ENCODE data around the gene CREB3L2.
A peak's percentile ranks its signal among the peaks of the same experiment; 100 is the strongest.
"Not testable (repeated sequence)": the region's sequence is repeated elsewhere in the genome, so short reads cannot be mapped to it uniquely, and the experiment has no call there.

CREB3L2 gene

GRCh38 chr7:137976232-137976631, 25.7 kb downstream of the CREB3L2 start:
- H3K27ac ChIP-seq (ENCODE audit: low read depth in 2 of 2, low read length in 2 of 2): peak overlapping the region; percentile 65 to 75
- H3K4me3 ChIP-seq (ENCODE audit: low read length in 2 of 2): no peak overlapping the region
- H3K4me1 ChIP-seq (ENCODE audit: control insufficient read depth in 2 of 2, insufficient read depth in 2 of 2, low read length in 2 of 2): peaks cover 17 to 18% of the 10 kb centered on the region in 2 donors

GRCh38 chr7:137975768-137976167, 26.1 kb downstream of the CREB3L2 start:
- no peak overlapping the region for H3K4me3 ChIP-seq (ENCODE audit: low read length in 2 of 2)
- H3K27me3 ChIP-seq (ENCODE audit: control insufficient read depth in 2 of 2, insufficient read depth in 2 of 2, low read length in 2 of 2): no peaks in the 10 kb centered on the region
- peak overlapping the region; percentile 65 to 75 for H3K27ac ChIP-seq (ENCODE audit: low read depth in 2 of 2, low read length in 2 of 2)
- no peaks in the 10 kb centered on the region for H3K36me3 ChIP-seq (ENCODE audit: control insufficient read depth in 2 of 2, insufficient read depth in 2 of 2, low read length in 2 of 2)
- no peak overlapping the region for H3K9ac ChIP-seq (ENCODE audit: low read depth in 1 of 2, low read length in 2 of 2)
- H3K4me1 ChIP-seq (ENCODE audit: control insufficient read depth in 2 of 2, insufficient read depth in 2 of 2, low read length in 2 of 2): peaks cover 12 to 14% of the 10 kb centered on the region in 2 donors
- H3K9me3 ChIP-seq (ENCODE audit: control insufficient read depth in 2 of 2, low read length in 2 of 2): no peaks in the 10 kb centered on the region

More at GRCh38 chr7:137976232-137976631, 25.7 kb downstream of the CREB3L2 start:
- Histone ChIP-seq H3K27me3 (ENCODE audit: control insufficient read depth in 2 of 2, insufficient read depth in 2 of 2, low read length in 2 of 2) (no peaks in the 10 kb centered on the region), H3K9me3 (ENCODE audit: control insufficient read depth in 2 of 2, low read length in 2 of 2) (no peaks in the 10 kb centered on the region), H3K9ac (ENCODE audit: low read depth in 1 of 2, low read length in 2 of 2) (no peak overlapping the region), H3K36me3 (ENCODE audit: control insufficient read depth in 2 of 2, insufficient read depth in 2 of 2, low read length in 2 of 2) (no peaks in the 10 kb centered on the region)

- Histone ChIP-seq H3K4me1 (ENCODE audit: control insufficient read depth in 2 of 2, insufficient read depth in 2 of 2, low read length in 2 of 2) (peaks cover 10 to 12% of the 10 kb centered on the region in 2 donors), H3K4me3 (ENCODE audit: low read length in 2 of 2) (no peak overlapping the region), H3K27ac (ENCODE audit: low read depth in 2 of 2, low read length in 2 of 2) (peak overlapping the region; percentile 45 to 53), H3K9ac (ENCODE audit: low read depth in 1 of 2, low read length in 2 of 2) (no peak overlapping the region), H3K27me3 (ENCODE audit: control insufficient read depth in 2 of 2, insufficient read depth in 2 of 2, low read length in 2 of 2) (no peaks in the 10 kb centered on the region), H3K9me3 (ENCODE audit: control insufficient read depth in 2 of 2, low read length in 2 of 2) (no peaks in the 10 kb centered on the region), H3K36me3 (ENCODE audit: control insufficient read depth in 2 of 2, insufficient read depth in 2 of 2, low read length in 2 of 2) (no peaks in the 10 kb centered on the region)
These were observed 26.7 kb downstream of the CREB3L2 start for GRCh38 chr7:137975221-137975620.

- H3K27ac ChIP-seq (ENCODE audit: low read depth in 2 of 2, low read length in 2 of 2): peak overlapping the region; percentile 53 to 57
- H3K4me3 ChIP-seq (ENCODE audit: low read length in 2 of 2): no peak overlapping the region
- no peaks in the 10 kb centered on the region for H3K36me3 ChIP-seq (ENCODE audit: control insufficient read depth in 2 of 2, insufficient read depth in 2 of 2, low read length in 2 of 2)
- H3K4me1 ChIP-seq (ENCODE audit: control insufficient read depth in 2 of 2, insufficient read depth in 2 of 2, low read length in 2 of 2): peaks cover 10 to 15% of the 10 kb centered on the region in 2 donors
- no peaks in the 10 kb centered on the region for H3K27me3 ChIP-seq (ENCODE audit: control insufficient read depth in 2 of 2, insufficient read depth in 2 of 2, low read length in 2 of 2)
- H3K9me3 ChIP-seq (ENCODE audit: control insufficient read depth in 2 of 2, low read length in 2 of 2): no peaks in the 10 kb centered on the region
- H3K9ac ChIP-seq (ENCODE audit: low read depth in 1 of 2, low read length in 2 of 2): no peak overlapping the region
These were observed 27.1 kb downstream of the CREB3L2 start for GRCh38 chr7:137974766-137975165.

GRCh38 chr7:137970253-137970975, 31.5 kb downstream of the CREB3L2 start:
- Histone ChIP-seq H3K9me3 (ENCODE audit: control insufficient read depth in 2 of 2, low read length in 2 of 2) (no peaks in the 10 kb centered on the region), H3K36me3 (ENCODE audit: control insufficient read depth in 2 of 2, insufficient read depth in 2 of 2, low read length in 2 of 2) (no peaks in the 10 kb centered on the region), H3K9ac (ENCODE audit: low read depth in 1 of 2, low read length in 2 of 2) (no peak overlapping the region), H3K4me1 (ENCODE audit: control insufficient read depth in 2 of 2, insufficient read depth in 2 of 2, low read length in 2 of 2) (peaks cover 2 to 6% of the 10 kb centered on the region in 2 donors), H3K27ac (ENCODE audit: low read depth in 2 of 2, low read length in 2 of 2) (peak overlapping the region in 1 of 2 donors; percentile 48), H3K27me3 (ENCODE audit: control insufficient read depth in 2 of 2, insufficient read depth in 2 of 2, low read length in 2 of 2) (no peaks in the 10 kb centered on the region), H3K4me3 (ENCODE audit: low read length in 2 of 2) (no peak overlapping the region)

GRCh38 chr7:137969828-137970227, 32.1 kb downstream of the CREB3L2 start:
- Histone ChIP-seq H3K9ac (ENCODE audit: low read depth in 1 of 2, low read length in 2 of 2) (no peak overlapping the region), H3K27ac (ENCODE audit: low read depth in 2 of 2, low read length in 2 of 2) (peak overlapping the region in 1 of 2 donors; percentile 5), H3K36me3 (ENCODE audit: control insufficient read depth in 2 of 2, insufficient read depth in 2 of 2, low read length in 2 of 2) (no peaks in the 10 kb centered on the region), H3K9me3 (ENCODE audit: control insufficient read depth in 2 of 2, low read length in 2 of 2) (no peaks in the 10 kb centered on the region), H3K4me3 (ENCODE audit: low read length in 2 of 2) (no peak overlapping the region), H3K27me3 (ENCODE audit: control insufficient read depth in 2 of 2, insufficient read depth in 2 of 2, low read length in 2 of 2) (no peaks in the 10 kb centered on the region), H3K4me1 (ENCODE audit: control insufficient read depth in 2 of 2, insufficient read depth in 2 of 2, low read length in 2 of 2) (peaks cover 0 to 6% of the 10 kb centered on the region in 2 donors)

GRCh38 chr7:137968890-137969289, 33.0 kb downstream of the CREB3L2 start:
- Histone ChIP-seq H3K27ac (ENCODE audit: low read depth in 2 of 2, low read length in 2 of 2) (no peak overlapping the region), H3K9ac (ENCODE audit: low read depth in 1 of 2, low read length in 2 of 2) (no peak overlapping the region), H3K4me1 (ENCODE audit: control insufficient read depth in 2 of 2, insufficient read depth in 2 of 2, low read length in 2 of 2) (peaks cover 0 to 3% of the 10 kb centered on the region in 2 donors), H3K27me3 (ENCODE audit: control insufficient read depth in 2 of 2, insufficient read depth in 2 of 2, low read length in 2 of 2) (no peaks in the 10 kb centered on the region), H3K36me3 (ENCODE audit: control insufficient read depth in 2 of 2, insufficient read depth in 2 of 2, low read length in 2 of 2) (no peaks in the 10 kb centered on the region), H3K9me3 (ENCODE audit: control insufficient read depth in 2 of 2, low read length in 2 of 2) (no peaks in the 10 kb centered on the region), H3K4me3 (ENCODE audit: low read length in 2 of 2) (no peak overlapping the region)

GRCh38 chr7:137968339-137968738, 33.5 kb downstream of the CREB3L2 start:
- not testable (repeated sequence) for H3K4me3 ChIP-seq (ENCODE audit: low read length in 2 of 2); H3K9me3 ChIP-seq (ENCODE audit: control insufficient read depth in 2 of 2, low read length in 2 of 2); H3K36me3 ChIP-seq (ENCODE audit: control insufficient read depth in 2 of 2, insufficient read depth in 2 of 2, low read length in 2 of 2); H3K9ac ChIP-seq (ENCODE audit: low read depth in 1 of 2, low read length in 2 of 2); H3K4me1 ChIP-seq (ENCODE audit: control insufficient read depth in 2 of 2, insufficient read depth in 2 of 2, low read length in 2 of 2); H3K27ac ChIP-seq (ENCODE audit: low read depth in 2 of 2, low read length in 2 of 2); H3K27me3 ChIP-seq (ENCODE audit: control insufficient read depth in 2 of 2, insufficient read depth in 2 of 2, low read length in 2 of 2)

GRCh38 chr7:137967143-137968018, 34.5 kb downstream of the CREB3L2 start:
- Histone ChIP-seq H3K36me3 (ENCODE audit: control insufficient read depth in 2 of 2, insufficient read depth in 2 of 2, low read length in 2 of 2) (no peaks in the 10 kb centered on the region), H3K4me3 (ENCODE audit: low read length in 2 of 2) (no peak overlapping the region), H3K9me3 (ENCODE audit: control insufficient read depth in 2 of 2, low read length in 2 of 2) (no peaks in the 10 kb centered on the region), H3K27me3 (ENCODE audit: control insufficient read depth in 2 of 2, insufficient read depth in 2 of 2, low read length in 2 of 2) (no peaks in the 10 kb centered on the region), H3K9ac (ENCODE audit: low read depth in 1 of 2, low read length in 2 of 2) (no peak overlapping the region), H3K4me1 (ENCODE audit: control insufficient read depth in 2 of 2, insufficient read depth in 2 of 2, low read length in 2 of 2) (peaks cover 0 to 3% of the 10 kb centered on the region in 2 donors), H3K27ac (ENCODE audit: low read depth in 2 of 2, low read length in 2 of 2) (no peak overlapping the region)

GRCh38 chr7:137966641-137967142, 35.2 kb downstream of the CREB3L2 start:
- no peaks in the 10 kb centered on the region for H3K9me3 ChIP-seq (ENCODE audit: control insufficient read depth in 2 of 2, low read length in 2 of 2)
- H3K36me3 ChIP-seq (ENCODE audit: control insufficient read depth in 2 of 2, insufficient read depth in 2 of 2, low read length in 2 of 2): no peaks in the 10 kb centered on the region
- H3K27ac ChIP-seq (ENCODE audit: low read depth in 2 of 2, low read length in 2 of 2): no peak overlapping the region
- no peaks in the 10 kb centered on the region for H3K27me3 ChIP-seq (ENCODE audit: control insufficient read depth in 2 of 2, insufficient read depth in 2 of 2, low read length in 2 of 2)
- peaks cover 0 to 3% of the 10 kb centered on the region in 2 donors for H3K4me1 ChIP-seq (ENCODE audit: control insufficient read depth in 2 of 2, insufficient read depth in 2 of 2, low read length in 2 of 2)
- H3K9ac ChIP-seq (ENCODE audit: low read depth in 1 of 2, low read length in 2 of 2): no peak overlapping the region
- no peak overlapping the region for H3K4me3 ChIP-seq (ENCODE audit: low read length in 2 of 2)

Measured in mucosa of rectum (tissue), 2 donors.